NCI-H1417 (cell line): ENCODE measurements around the gene NAA25.
A peak's percentile ranks its signal among the peaks of the same experiment; 100 is the strongest.

Source experiments
- DNase-seq, 3 experiments: peaks; one replicate each; lab custom pipeline; 2025; lab: John Stamatoyannopoulos, UW

The NAA25 gene

DNA sequence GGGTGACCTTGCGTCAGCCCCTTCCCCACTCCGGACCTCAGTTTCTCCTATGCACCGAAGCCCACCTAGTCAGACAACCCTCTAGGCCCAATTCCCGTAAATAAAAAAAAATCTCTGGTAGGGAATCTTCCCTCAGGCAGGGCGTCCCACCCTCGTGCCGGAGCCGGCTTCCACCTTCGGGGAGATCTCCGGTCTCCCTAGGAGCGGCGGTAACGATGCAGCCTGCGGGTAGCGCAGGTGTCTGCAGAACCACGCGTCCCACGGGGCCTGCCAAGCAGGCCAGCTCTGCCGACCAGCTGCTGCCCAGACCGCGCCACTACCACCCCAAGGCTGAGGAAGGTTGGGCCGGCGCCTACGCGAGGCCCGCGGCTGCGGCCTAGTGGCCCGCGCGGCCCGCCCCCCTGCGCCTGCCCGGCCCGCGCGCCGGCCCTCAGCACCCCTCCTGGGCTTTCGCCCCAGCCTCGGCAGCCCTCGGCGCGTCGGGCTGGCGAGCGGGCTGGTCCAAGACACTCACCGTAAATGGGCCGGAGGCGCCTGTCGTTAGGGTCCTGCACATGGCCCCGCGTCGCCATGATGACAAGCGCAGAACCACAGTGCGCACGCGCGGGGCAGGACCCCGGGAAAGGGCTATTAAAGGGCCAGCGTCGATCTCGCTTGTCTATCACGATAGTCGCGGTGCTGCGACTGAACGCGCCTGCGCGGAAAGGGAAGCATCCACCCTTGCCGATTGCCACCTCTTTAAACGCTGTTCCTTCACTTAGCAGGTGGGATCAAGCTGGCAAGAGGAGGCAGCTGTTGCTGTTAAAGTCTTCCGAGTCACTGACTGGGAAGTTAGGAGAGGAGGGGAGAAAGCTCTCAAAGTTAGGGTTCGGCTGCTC, at the start of gene NAA25:
TSS of gene NAA25 (minus strand) at position 582 of the 878 bp plus-strand sequence. CDS start at position 572, 10 bp downstream.
- peak; percentile 92 to 94 (median 92) for DNase-seq

DNA sequence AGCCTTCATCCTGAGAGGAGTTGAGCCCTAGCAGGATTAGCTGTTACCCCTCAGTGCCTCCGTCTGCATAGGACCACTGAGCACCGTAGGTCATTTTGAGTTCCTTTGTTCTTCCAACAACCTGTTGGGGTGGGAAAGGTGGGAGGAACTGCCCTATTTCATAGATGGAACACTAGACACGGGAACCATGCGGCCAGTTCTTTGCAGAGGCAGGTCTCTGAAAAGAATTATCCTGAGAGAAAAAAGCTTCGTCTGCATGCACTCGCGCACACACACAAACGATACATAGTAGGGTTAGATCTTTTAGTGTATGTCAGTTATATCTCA, 45.3 kb upstream of the NAA25 start:
- DNase-seq, result no peak

DNA sequence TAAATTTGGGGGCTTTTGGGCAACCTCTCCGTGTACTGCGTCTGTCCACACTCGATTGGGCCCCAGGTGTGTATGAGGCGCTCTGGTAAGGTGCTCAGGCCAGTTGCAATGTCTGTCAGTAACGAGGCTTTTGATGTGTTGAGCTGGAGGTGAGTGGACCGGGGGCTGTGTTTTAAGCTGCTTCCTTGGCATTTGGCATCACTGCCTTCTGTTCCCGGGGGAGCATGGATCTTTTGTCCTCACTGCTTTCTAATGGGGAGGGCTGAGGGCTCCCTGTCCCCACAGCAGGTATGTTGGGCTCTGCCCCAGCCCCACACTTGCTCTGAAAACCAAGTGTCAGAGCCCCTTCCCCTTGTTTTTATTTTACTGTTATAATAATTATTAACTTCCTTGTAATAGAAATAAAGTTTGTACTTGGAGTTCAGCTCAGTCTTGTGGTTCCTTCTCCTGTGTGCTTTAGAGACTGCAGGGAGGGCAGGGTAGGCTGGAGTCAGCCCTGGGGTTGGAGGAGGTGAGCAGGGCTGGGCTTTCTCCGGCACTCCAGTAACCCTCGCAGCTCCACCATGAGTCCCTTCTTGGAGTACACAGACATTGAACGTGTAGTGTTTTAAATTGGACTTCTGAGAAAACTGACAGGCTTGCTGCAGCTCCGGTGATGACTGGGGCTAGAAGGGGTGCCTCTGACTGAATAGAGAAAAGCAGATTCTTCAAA, 44.8 kb upstream of the NAA25 start:
- DNase-seq, result no peak

DNA sequence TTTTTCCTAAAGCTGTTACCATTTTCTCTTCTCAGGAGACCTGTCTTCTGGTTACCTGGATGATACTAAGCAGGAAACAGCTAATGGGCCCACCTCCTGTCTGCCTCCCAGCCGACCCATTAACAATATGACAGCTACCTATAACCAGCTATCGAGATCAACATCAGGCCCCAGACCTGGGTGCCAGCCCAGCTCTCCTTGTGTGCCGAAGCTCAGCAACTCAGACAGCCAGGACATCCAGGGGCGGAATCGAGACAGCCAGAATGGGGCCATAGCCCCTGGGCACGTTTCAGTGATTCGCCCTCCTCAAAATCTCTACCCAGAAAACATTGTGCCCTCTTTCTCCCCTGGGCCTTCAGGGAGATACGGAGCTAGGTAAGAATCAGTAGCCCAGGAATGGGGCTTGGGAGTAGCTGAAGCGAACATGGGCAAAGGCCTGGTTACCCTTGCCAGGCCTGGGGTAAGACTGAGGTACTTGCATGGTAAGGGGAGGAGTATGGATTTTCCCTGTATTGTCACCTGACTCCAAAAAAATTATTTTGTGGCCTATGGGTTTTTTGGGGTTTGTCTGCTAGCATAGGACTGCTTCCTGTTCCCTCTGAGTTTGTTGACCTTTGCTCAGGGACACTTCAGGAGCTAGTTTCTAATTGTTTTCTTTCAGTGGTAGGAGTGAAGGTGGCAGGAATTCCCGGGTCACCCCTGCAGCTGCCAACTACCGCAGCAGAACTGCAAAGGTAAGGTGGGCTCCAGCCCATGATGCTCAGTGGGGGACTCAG, 43.4 kb upstream of the NAA25 start:
- no peak for DNase-seq

DNA sequence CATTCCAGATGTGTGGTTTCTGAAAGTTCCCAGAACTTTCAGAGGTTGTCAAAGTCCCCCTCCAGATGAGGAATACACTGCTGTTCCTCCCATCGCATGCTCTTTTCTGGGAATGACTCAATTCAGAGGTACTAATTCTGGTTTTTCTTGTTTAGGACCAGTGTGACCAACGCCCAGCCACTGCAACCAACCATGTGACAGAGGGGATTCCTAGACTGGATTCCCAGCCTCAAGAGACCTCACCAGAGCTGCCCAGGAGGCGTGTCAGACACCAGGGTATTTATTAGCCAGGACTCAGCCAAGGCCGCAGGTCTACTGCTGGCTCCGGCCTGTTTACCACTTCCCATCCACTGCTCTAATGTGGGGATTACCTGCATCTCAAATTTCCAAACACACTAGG, 41.0 kb upstream of the NAA25 start:
- DNase-seq, result no peak

DNA sequence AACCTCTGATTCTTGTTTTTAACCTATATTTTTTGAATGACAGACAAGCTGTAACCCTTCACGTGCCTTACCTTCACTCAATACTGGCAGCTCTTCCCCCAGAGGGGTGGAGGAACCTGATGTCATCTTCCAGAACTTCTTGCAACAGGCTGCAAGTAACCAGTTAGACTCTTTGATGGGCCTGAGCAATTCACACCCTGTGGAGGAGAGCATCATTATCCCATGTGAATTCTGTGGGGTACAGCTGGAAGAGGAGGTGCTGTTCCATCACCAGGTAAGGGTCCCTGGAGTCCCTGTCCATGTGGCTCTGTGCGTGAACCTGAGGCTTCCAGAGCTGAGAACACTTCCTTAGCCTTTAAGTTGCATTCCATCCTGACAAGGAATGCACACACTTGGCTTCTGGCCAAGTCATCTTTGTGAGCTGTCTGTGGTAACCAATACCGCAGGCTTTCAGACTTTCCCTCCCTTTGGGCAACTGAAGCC, 39.5 kb upstream of the NAA25 start:
- DNase-seq, result peak in 1 of 3 experiments; percentile 29

DNA sequence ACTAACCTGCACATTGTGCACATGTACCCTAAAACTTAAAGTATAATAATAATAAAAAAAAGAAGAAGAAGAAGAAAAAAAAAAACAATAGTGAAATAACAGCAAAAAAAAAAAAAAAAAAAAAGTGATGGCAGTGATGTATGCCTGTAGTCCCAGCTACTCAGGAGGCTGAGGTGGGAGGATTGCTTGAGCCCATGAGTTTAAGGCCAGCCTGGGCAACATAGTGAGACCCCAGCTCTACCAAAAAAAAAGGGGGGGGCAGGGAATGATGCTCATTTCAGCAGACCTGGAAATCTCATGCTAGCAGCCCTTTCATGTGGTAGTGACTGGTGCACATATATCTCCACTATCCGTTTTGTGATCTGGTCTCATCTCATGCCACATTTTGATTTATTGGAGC, 37.5 kb upstream of the NAA25 start:
- no peak for DNase-seq

DNA sequence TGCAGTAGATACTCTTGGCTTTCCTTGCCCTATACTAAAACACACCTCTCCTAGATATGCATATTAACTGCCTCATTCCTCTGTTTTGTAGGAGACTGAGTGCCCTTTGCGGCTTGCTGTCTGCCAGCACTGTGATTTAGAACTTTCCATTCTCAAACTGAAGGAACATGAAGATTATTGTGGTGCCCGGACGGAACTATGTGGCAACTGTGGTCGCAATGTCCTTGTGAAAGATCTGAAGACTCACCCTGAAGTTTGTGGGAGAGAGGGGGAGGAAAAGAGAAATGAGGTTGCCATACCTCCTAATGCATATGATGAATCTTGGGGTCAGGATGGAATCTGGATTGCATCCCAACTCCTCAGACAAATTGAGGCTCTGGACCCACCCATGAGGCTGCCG, 32.1 kb upstream of the NAA25 start:
- DNase-seq, result no peak

DNA sequence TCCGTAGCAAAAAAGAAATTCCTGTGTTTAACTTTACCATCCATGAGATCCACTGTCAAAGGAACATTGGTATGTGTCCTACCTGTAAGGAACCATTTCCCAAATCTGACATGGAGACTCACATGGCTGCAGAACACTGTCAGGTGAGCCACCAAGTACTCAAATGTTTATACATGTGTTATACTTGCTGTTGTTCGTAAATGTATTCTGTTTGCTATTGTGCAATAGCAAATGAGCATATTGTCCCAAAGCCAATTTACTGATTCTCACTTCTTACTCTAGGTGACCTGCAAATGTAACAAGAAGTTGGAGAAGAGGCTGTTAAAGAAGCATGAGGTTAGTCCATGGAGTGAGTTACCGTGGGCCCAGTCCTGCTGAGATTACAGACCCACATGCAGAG, 26.1 kb upstream of the NAA25 start:
- no peak for DNase-seq

DNA sequence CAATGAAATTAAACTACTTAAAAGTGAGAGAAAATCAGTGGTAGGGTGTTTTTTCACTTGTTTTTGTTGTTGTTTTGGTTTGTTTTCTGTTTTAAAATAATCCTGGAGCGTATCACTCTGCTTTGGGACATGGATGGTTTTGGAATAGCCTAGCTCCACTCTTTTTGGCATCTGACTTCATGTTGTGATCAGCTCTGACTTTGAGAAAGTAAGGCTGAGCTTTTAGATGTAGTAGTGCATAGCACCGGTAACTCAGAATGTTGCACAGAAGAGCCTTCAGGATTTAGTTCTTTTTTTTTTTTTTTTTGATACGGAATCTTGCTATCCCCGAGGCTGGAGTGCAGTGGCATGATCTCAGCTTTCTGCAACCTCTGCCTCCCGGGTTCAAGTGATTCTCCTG, 24.8 kb upstream of the NAA25 start:
- DNase-seq, result no peak

DNA sequence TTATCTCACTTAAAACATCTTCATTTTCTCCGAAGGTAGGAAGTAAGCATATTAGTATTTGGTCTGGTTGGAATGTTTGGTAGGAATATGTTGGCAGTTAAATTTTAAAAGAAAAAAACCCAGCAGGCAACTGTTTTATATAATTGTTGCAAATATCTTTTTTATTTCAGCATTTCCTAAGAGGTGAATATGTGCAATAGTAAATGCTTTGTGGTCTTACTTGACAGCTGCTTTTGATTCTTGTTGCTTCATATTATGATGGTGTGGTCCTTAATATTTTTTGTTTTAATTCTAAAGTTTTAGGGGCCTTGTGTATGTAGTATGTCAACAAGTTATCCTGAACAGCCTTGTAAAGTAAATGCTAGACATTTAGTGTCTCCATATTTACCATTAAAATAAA, 23.1 kb upstream of the NAA25 start:
- no peak for DNase-seq

DNA sequence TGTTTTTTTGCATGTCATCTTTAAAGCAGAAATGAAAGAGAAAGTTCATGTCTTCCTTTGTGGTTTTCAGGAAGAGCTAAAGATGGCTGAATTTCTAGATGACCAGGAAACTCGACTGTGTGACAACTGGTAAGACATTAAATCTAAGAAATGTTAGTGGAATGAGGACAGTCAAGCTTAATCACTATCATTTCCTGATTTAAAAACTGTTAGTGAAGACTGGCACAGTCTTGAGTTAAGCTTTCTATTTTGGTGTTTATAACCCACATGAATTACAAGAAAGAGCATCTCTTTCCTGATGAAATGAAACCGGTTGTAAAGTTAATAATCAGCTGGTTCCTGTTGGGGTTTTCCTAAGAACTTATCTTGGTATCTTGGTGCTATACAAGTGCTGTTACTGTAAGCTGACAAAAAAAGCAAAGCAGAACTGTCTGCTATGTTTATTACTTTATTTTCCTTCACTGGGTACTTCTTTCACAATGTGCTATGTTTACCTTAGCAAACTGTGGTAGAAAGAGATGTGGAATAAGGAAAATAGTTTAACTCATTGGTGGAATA, 21.9 kb upstream of the NAA25 start:
- DNase-seq, result no peak

DNA sequence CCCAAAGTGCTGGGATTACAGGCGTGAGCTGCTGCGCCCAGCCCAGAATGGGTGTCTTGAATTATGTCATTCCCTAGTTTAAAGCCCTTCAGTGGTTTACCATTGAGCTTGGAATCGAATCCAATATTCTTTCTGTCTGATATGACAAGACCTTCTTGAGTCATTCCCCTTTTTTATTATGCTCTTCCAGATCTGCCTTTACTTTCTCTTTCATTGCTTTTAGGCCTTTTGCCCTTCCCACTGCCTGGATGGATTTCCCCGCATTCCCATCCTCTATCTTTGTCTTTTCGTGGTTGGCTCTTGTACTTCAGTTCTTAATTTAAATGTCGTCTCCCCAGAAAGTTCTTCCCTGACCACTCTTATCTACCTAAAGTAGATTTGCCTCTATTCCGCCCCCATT, 18.3 kb upstream of the NAA25 start:
- no peak for DNase-seq

DNA sequence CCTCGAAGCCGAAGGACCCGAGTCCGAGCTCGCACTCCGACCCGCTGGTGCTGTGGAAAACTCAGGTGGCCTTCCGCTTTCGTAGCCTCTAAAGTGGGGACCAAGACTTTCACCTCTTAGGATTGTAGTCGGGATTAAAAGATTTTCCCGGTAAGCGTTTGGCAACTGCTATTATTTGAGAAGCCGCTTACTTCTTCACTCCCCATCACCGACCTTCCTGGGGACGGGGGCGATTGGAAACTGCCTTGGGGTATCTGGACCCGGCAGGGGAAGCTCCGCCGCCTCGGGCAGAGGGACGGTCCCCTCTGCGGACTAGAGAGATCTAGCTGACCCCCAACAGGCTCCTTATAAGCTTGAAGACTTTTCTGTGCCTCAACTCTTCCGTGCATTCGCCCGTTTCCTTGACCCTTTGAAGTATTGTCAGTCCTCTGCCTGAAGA, 17.4 kb upstream of the NAA25 start:
- DNase-seq, result no peak

DNA sequence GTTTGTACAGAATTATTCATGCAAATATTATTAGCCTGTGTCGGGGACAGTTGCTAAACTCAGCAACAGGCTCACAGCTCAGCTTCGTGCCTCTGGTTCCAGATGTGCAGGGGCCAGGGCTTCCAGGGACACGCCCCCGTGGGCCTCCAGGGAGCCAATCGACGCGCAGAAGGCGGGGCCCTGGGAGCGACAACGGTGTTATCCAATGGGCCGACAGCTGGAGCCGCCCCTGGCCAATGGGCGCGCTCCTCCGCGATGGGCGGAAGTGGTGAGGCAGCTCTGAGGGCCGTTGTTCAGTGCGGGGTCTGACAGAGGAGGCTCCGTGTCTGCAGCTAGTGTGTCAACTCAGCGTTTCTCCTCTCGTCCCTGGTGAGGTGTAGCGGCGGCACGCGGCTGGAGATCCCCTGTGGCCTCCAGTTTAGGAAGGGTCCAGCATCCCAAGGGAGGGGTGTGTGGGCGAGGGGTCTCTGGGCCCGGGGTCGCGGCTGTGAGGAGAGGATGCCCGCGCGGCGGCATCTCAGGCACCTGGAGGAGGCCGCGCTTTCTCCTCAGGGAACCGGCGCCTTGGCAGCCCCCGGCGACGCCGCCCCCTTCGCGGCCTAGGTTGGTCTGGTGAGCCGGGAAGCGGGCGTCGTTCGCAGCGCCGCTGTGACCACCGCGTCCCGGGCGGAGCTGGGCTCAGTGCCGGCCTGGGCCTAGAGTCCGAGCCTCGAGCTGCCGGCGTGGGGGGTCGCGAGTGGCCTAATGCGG, 16.8 kb upstream of the NAA25 start, which contains the start of gene TRAFD1:
TSS of gene TRAFD1 (plus strand) at position 311 of the 750 bp plus-strand sequence. CDS start 4,963 bp downstream, outside the sequence.
- DNase-seq, result peak; percentile 99

DNA sequence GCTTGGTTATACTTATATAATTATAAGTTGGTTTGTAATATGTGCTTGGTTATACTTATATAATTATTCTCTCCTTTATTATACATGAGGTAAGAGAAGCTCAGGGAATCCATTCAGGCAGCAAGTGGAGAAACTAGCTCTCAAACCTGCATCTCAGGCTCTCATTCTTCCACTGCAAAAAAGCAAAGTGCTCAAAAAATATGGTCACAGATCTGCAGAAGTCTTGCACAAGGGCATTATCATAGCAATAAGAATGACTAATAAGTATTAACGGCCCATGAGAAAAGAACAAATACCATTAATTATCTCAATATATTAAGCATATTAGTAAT, 16.3 kb upstream of the NAA25 start:
- no peak for DNase-seq

DNA sequence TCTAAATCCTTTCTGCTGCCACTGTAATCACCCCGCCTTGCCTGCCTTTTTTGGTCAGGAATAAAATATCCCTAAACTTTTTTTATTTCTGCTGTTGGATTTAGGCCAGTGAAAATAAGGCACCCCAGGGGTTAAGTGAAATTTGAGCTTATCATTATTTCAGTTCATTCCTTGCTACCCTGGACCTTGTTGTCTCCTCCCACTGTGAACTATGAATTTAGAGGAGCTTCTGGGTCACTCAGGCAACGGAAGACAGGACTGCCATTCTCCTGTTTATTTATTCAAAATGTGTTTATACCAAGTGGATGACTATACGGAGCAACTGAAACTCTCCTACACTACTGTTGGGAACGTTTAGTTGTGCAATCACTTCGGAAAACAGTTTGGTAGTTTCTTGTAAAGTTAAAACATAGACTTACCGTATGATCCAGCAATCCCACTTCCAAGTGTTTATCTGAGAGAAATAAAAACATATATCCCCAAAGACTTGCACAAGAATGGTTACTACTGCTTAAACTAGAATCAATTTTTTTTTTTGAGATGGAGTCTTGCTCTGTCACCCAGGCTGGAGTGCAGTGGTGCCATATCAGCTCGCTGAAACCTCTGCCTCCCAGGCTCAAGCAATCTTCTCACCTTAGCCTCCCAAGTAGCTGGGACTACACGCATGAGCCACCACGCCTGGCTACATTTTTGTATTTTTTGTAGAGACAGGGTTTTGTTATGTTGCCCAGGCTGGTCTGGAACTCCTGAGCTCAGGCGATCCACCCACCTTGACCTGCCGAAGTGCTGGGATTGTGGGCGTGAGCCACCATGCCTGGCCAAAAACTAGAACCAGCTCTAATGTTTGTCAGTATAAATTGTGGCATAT, 14.5 kb upstream of the NAA25 start:
- peak in 1 of 3 experiments; percentile 17 for DNase-seq

DNA sequence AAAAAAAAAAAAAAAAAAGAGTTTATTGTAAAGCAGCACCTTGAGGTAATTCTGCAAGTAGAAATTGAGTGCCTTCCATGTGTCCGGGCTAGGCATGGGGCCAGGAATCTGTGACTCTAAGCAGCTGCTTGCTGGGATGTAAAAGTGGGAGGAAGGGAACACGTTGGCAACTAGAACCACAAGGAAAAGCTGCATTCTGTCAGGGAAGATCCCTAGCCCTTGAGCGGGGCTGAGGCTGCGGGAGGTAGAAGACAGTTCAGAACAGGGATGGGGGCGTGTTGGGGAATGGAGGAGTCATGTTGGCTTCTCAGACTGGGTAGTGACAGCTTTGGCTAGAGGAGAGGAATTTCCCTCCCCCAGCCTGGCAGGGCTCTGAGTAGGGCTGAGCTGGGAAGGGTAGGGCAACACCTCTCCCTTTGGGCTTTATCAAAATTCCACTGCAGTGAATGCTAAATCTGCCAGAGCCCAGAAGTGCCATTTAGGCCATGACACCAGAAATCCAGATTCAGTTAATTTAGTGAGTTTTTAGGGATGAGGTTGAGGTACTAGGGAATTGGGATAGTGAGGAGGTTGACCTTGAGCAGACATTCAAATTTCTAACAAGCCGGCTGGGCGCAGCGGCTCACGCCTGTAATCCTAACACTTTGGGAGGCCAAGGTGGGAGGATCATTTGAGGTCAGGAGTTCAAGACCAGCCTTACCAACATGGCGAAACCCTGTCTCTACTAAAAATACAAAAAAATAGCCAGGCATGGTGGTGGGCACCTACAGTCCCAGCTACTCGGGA, 13.4 kb upstream of the NAA25 start:
- DNase-seq, result no peak

DNA sequence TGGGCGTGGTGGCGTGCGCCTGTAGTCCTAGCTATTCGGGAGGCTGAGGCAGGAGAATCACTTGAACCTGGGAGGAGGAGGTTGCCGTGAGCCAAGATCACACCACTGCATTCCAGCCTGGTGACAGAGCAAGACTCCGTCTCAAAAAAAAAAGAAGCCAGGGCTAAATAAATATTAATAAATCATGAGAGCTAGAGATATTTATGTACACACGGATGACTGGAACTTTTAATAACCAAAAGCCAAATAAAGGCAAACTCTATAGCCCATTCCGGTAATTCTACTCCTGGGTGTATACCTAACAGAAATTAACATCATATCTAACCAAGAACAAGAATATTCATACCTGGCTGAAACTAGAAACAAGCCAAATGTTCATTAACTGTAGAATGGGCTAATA, 9.1 kb upstream of the NAA25 start:
- DNase-seq, result no peak
